ENCODE data around the gene NUDT12.

Gene NUDT12

DNA sequence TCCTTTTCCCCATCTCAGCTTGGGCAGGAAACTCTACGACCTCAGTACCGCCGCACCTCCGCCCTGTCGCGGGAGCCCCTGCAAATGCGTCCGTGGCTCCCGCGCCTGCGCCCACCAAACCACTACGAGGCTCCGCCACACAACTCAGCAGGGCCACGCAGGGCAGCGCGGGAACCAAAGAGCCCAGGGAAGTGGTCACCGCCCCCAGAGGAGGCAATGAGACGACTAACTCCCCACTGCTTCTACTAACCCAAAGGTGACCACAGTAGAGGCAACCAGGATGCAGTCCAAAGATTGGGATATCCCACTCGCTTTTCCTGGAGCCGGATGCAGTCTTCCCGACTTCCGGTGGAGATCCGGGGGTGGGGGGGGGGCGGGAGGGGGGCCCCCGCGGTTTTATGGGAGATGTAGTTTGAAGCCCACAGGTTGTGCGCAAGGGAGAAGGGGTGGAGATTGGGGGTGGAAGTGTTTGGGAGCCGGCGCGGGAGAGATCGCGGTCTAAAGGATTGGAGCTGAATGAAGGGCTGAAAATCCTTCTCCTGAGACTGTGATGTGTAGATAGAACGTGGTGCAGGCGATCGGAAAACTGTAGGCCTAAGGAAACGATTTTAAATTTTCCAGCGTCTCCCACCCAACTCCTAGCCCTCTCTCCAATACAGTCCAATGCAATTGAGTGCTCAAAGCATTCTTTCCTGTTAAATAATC lies at the start of gene NUDT12:
Gene NUDT12, minus strand, starts transcription at position 337 of the 705 bp plus-strand sequence. CDS start 2,541 bp downstream, outside the sequence.
- DNase-seq = peak; percentile 50 to 96 (median 80)

DNA sequence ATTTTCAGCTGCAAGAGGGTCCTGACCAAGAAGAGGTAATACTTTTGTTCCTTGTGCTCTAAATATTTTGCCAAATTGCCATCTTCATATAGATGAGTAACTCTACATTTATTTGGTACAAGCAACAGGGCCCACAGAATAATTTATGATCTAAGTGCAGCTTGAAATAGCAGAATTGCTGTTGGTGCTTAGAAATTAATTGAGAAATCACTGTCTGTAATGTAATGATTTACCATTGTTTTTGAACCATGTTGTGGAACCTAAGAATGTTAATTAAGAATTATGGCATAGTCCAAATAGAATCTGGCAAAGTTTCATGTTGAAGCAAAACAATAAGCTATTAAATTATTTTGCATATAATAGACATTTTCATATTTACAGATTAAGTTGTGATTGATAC lies 44.8 kb upstream of the NUDT12 start:
- no peak for DNase-seq

DNA sequence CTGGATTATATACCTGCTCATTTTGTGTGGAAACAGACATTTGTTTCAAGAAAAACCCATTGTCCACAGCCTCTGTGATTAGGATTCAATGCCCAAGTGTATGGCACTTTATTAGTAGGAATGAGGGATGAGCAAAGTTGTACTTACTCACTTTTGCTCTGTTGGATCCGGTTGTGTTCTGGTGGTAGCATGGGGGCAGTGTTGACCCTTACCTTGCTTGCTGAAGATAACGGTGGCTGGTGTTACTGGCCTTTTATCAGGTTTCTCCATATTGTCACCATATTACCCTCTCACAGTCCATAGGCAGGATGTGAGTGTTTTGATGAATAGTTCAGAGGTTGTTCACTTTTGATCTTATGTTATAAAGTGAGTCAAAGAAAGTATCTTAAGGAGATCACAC lies 42.7 kb upstream of the NUDT12 start:
- DNase-seq = no peak

DNA sequence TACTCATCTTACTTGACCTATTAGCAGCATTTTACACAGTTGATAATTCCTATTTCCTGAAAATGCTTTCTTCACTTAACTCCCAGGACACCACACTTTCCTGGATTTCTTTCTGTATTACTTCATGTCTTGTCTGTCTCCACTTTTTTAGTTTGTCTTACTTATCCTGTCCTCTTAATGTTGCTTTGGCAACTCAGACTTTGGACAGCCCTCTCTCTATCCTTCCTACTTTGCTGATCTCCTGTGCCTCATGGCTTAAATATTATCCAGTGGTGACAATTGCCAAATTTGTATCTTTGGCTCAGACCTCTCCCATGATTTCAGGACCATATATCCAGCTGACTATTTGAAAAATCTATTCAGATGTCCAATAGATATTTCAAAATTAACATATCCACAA lies 39.8 kb upstream of the NUDT12 start:
- no peak for DNase-seq

DNA sequence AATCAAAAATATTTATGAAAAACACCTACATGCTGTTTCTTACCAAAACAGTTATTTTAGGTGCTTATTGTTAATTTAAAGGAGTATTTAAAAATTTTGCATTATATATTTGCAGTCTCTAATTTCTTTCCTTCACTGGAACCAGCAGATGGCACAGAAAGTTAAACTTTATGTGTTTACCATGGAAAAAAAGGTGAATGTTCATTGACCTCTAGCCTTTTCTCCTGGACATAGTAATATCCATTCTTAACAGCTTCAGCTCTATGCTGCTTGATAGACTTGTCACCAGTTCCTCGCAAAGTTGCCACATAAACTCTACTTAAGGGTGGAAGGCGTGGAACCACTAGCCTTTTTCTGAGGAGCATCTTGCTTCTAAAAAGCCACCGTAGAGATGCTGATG lies 38.7 kb upstream of the NUDT12 start:
- DNase-seq = no peak

DNA sequence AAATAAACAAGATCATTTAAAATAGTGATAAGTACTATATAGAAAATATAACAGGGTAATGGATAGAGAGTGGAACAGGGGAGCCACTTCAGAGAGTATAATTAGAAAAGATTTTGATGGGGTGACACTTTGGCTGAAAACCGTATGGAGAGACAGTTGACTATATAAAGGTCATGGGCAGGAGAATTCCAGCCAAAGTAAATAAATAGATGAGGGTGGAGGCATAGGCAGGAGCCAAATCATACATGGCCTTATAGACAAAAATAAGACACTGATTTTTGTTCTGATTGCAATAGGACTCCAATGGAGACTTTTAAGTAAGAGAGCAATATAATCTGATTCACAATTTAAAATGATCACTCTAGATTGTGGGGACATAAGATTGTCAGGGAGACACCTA lies 37.5 kb upstream of the NUDT12 start:
- no peak for DNase-seq

DNA sequence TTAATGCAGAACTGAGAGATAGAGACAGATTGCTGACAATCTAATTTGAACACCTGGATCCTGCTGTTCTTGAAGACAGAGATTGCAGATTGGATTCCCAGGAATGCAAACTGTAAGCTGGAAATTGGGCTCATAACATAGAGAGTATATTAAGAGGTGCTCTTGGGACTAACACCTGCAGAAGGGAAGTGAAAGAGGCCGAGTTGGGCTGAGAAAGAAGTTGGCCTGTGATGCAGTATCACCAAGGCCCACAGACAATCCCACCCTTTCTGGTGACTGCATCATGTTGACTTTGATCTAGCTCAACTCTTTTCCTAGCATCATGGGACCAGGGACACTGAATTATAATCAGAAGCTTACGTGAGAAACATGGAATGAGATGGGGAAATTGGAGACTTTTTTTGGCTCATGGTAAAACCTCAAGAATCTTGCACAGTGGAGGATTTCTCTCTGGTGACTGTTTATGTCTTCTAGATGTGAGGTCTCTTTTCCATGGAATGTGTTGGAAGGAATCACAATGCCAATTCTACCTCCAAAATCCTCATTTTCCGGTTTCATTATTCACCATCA lies 36.5 kb upstream of the NUDT12 start:
- no peak for DNase-seq

DNA sequence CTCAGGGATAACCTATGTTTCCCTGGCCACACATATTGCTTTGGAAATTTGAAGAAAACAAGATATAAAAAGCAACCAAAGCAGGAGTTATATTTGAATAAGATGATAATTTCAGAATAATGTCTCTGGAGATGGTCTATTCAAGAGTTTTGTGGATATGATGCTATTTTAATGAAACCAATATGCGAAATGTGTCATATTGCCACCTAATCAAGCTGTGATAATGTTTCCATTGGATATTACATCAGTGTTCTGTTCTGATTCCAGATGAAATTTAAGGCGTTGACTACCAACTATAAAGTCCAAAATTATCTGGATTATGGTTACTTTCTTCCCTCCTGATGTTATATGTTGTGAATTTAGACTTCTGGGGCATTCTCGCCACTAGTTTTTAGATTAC lies 27.6 kb upstream of the NUDT12 start:
- DNase-seq = no peak

DNA sequence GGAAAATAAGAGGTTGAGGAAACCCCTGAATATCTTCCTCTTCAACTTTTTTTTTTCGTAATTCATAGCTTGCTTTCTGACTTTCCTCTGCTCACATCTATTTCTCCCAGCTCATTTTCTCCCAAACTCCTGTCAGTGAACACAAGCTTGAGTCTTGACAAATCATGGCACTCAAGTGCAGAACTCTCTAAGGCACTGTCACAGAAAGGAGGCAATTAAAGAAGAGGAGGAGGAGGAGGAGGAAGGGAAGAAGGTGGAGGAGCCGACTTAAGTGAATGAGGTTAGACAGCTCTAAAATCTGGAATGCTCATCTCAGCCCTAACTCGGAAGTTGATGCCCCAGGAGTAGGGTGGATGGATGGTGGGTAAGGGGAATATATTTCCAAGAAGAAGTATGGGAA lies 27.2 kb upstream of the NUDT12 start:
- no peak for DNase-seq

DNA sequence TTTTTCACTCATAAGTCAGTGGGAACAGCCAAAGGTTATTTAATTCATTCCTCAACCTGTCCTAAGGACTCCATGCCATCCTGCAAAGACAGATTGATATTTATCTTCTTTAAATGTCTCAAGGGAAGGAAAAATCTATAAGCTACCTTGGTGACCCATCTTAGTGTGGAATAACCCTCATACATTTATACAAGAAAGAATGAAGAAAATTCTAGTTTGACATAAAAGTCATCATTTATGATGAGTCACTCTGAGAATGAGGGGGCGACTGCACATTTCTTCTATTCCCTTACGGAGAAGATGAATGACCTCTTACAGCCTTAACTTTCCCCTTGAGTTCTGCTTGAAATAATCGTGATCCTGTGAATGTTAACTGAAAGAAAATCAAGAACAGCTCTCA lies 26.8 kb upstream of the NUDT12 start:
- DNase-seq = no peak

DNA sequence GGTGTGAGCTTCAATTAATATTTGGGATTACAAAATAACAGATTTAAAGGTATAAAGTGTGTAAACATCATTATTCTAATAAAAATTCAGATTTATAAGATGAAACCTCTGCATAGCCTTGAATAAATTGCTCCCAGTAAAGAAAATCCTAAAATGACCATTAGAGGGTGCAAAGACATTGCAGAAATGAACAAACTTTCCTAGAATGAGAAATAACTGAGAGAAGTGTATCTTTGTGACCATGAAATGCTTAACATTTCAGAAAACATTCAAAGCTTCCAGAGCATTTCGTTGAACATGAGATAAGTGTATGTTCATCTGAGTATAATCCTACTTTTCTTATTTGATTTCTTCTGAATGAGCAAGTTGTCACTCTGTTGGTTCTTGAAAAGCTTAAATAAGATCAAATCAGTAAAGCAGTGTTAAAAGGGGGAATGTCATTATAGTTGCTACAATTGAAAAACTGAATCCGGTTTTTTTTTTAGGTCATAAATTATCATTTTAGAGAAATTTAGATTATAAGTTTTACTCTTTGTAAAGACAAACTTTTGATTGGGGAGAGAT lies 24.7 kb upstream of the NUDT12 start:
- peak in 2 of 58 donors; percentile 1 to 27 for DNase-seq

DNA sequence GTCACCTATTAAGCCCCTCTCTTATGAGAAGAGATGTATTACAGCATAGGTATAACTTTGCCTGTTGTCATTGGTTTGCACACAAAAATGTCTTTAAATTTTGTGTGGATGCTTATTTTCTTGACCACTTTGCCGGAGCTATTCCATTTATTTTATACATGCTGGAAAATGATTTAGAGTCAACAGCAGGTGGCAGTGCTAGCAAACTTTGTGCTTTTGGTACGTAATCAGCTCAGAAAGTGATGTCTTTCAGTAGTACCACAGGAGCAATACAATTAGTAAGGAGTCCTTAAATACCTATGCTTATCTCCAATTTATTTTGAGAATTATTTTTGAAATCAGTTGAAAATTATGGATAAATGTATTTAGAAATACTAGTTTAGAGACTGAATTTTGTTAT lies 19.8 kb upstream of the NUDT12 start:
- peak in 23 of 58 donors; percentile 0 to 41 (median 13) for DNase-seq

DNA sequence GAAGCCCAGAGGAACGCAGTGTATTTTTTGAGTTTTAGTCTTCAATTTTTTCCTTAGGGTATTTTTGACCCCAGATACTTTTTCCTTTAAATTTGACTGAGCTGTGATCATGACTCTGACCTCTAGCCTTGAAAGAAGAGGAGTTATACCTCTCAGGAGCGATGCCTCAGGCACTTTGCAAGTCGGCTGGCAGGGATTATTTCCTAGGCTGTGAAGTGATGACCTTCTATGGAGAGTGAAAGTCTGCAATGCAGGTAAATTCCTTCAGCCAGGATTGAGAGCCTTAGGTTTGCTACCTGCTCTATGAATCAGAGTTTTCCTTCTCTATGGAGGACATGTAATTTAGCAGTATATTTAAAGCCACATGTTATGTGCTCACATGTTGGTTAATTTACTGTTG lies 10.8 kb upstream of the NUDT12 start:
- no peak for DNase-seq

DNA sequence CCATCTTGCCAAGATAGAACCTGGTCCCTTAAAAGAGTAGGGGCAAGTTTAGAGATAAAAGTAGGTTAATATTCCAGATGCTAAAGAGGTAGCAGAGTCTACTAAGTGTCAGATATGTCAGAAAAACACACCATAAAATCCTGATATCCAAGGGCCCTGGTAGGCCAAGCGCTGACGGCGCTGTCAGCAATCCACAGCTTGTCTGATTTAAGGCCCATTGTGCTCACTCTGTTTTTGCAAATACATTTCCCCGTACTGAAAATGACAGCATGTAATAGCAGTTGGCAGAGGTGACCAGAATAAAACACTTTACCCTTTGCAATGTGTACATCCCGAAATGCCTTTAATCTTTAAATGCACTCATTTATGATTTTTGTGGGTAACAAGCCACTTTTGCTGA lies 9.9 kb upstream of the NUDT12 start:
- no peak for DNase-seq

DNA sequence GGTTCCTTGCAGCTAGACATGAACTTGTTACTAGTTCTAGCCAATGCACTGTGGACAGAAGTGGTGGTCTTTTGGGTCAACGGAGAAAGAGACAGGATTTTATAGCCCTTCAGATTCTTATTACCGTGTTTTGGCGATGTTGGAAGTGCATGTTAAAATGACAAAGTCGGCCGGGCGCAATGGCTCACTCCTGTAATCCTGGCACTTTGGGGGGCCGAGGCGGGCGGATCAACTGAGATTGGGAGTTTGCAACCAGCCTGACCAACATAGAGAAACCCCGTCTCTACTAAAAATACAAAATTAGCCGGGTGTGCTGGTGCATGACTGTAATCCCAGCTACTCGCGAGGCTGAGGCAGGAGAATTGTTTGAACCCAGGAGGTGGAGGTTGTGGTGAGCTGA lies 9.1 kb upstream of the NUDT12 start:
- no peak for DNase-seq

DNA sequence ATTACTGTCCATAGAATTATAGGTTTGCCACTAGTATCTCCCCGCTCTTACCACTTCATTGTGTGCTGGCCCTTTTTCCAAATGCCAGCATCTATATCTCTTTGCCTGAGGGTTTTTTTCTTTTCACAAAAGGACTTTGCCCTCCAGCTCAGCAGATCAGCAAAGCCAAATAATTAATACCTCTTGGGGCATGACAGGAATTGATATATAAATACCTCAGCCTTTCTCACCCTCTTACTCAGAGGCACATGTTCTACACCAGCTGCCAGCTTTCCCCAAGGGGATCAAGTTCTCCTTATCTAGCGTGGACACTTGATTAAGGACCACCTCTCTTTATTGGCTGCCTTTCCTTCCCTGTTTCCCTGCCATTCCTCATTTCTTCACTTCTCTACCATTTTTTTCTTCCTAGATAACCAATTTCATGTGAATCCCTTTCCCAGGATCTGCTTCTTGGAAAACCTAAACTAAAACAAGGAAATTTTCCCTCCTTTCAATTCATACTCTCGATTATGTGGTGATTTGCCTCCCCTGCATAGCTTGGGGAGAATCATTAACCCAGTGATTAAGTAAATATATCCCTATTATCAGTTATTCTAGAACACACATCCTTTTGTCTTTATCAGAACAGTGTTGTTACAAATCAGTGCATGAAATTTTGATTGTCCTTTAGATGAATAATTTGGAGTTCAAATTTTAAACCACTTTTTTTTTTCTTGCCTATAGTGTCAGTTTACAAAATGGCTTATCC lies 6.9 kb upstream of the NUDT12 start:
- DNase-seq = no peak

DNA sequence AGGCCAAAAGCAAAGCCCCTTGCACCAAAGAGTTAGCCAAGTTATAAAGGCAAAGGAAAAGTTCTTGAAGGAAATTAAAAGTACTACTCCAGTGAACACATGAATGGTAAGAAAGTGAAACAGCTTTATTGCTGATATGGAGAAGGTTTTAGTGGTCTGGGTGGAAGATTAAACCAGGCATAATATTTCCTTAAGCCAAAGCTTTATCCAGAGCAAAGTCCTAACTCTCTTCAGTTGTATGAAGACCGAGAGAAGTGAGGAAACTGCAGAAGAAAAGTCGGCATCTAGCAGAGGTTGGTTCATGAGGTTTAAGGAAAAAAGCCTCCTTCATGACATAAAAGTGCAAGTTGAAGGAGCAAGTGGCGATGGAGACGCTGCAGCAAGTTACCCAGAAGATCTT lies 3.1 kb upstream of the NUDT12 start:
- no peak for DNase-seq

DNA sequence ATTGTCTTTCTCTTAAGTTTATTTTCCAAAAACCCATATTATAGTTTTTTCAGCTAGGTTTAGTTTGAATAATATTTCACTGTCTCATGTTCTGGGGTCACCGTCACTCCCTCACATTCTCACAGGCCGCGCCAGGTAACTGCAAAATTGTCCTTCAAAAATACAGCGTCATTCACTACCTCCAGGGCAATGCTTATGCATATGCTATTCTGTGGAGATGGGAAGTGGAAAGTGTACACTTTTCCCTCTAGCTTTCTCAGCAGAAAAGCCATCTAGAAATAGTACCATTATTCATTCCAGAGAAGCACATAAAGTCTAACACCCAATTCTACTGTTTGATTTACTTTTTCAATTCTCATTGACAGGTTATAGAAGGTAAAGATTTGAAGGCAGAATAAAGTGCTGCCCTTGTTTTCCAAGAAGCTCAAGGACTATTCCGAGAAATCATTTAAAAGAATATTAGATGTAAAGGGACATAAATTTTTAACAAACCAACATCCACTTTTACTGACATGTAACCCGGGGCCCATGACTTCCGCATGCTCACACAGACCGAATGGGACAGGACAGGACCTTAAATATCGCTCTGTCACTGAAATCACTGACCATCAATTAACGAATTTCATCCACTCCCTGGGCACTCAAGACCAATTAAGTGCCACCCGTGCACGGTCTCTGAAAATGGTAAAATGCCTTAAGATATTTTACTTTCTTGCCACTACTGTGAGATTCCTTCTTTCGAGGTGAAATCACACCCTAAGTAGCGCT lies 720 bp downstream of the NUDT12 start:
- DNase-seq = peak in 5 of 58 donors; percentile 8 to 36 (median 16)

DNA sequence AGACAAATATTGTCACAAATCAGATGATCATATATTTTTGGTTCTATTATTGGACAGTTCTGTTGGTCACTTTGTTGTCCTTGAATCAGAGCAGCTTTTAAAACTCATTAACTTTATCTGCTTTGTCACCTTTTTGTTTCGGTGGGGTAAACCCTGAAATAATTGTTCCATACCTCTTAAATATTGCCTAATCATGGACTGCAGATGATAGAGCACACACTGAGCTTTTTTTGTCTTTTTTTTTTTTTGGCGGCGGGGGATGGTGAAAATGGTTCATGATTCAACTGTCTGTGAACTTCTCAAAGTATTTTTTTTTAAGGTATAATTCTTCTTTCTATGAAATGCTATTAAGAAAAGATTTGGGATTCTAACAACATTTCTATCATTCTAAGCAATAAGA lies 1.8 kb downstream of the NUDT12 start:
- no peak for DNase-seq

DNA sequence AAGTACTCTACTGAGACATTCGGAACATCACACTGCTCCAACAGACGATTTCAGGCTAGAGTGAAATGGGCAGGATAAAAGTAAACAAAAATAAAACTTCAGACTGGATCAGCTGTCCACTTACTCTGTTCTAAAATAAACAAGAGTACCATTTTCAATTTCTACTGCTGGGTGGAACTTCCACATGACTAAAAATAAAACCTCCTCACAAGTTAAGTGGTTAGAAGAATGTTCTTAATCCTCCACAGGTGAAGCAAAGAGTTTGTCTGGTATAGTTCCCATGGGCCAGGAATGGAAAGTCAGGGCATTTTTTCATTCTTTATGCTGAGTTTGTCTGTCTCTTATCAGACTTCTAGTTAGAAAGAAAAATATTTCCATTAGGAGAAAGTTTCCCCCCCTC lies 15.7 kb downstream of the NUDT12 start:
- DNase-seq = no peak

DNA sequence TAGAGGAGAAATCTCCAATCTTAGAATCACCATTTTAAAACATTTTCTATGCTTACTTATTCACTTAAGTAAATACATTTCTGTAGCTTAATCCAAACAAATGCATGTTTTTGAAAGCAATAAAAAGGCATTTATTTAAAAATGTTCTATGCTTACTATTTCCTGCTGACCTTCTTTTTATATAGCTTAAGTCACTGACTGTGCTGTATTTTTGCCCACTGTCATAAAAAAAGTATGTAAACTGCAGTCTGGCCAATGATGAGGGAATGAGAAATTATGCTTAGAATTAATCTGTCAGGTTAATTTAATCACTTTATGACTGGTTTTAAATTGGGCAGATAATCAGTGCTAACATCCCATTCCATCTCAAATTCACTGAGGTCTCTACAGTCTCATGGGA lies 20.1 kb downstream of the NUDT12 start:
- no peak for DNase-seq

DNA sequence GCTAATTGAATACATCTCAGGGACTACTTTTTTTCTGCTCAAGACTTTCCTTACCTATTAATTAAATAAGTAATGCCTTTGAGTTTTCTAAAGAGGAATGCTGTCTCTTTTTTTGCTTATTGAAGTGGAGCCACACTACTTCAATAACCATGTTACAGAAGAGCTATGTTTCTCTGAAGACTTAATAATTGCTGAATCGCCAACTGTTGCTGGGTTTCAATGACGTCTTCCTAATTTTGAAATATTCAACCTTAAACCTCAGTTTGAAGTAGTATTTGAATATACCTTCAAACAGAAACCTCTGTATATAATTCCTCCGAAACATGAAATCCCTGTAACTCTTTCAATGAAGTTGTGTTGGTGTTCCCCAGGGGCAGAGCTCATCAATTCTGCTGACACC lies 21.0 kb downstream of the NUDT12 start:
- DNase-seq = no peak

Measured in anterior cingulate cortex (tissue), 58 donors.